Heart left ventricle (tissue), 16 donors: ENCODE data around the gene CORO1C. TPM values are rescaled to one million over a fixed set of nuclear protein-coding genes. Genes with fewer than 3 reads are reported as not detected.
A peak's percentile ranks its signal among the peaks of the same experiment; 100 is the strongest.
"Not testable (repeated sequence)": the region's sequence is repeated elsewhere in the genome, so short reads cannot be mapped to it uniquely, and the experiment has no call there.

ENCODE experiments used
- ATAC-seq, 4 donors: fragments of 200-7000 bp; cut with Tn5 transposase; one replicate each; pipeline ENCODE4 v1.9.1; 2020 to 2022; ENCODE audit warnings: moderate library complexity in 4 of 4, mild to moderate bottlenecking in 3 of 4, moderate number of reproducible peaks in 1 of 4
- DNase-seq, 5 donors: peaks; one replicate each; pipeline ENCODE4 v3.0.0-alpha.2; 2020
- H3K27ac ChIP-seq, 12 donors: fragments of 200-600 bp; sonication (generic) in 4 of 12; one replicate each; pipeline versions ENCODE4 v1.5.0 to v1.8.0; 2016 to 2022; ENCODE audit warnings: mild to moderate bottlenecking in 2 of 12
- H3K27me3 ChIP-seq, 9 donors: fragments of 200-600 bp; sonication (generic) in 2 of 9; one replicate each; pipeline versions ENCODE4 v1.5.1 to v1.8.0; 2016 to 2022; ENCODE audit warnings: mild to moderate bottlenecking in 3 of 9
- H3K36me3 ChIP-seq, 9 donors: fragments of 200-600 bp; sonication (generic) in 2 of 9; one replicate each; pipeline versions ENCODE4 v1.5.0 to v1.8.0; 2018 to 2022; ENCODE audit warnings: mild to moderate bottlenecking in 2 of 9
- H3K4me1 ChIP-seq, 12 donors: fragments of 200-600 bp; sonication (generic) in 4 of 12; one replicate each; pipeline versions ENCODE4 v1.5.0 to v1.8.0; 2016 to 2022; ENCODE audit warnings: mild to moderate bottlenecking in 3 of 12
- H3K4me3 ChIP-seq, 12 donors: fragments of 200-600 bp; sonication (generic) in 4 of 12; one replicate each; pipeline versions ENCODE4 v1.5.0 to v1.8.0; 2017 to 2022; ENCODE audit warnings: mild to moderate bottlenecking in 9 of 12, moderate library complexity in 4 of 12
- H3K9me3 ChIP-seq, 12 donors: fragments of 200-600 bp; sonication (generic) in 4 of 12; one replicate each; pipeline versions ENCODE4 v1.5.0 to v1.8.0; 2016 to 2022; ENCODE audit warnings: mild to moderate bottlenecking in 1 of 12
- POLR2A ChIP-seq, 2 donors: fragments of 450-650 bp; IDR thresholded peaks; one replicate each; pipeline ENCODE4 v1.6.1; 2017; ENCODE audit warnings: antibody characterized with exemption in 2 of 2, mild to moderate bottlenecking in 2 of 2, moderate library complexity in 2 of 2
- WGBS, 4 donors: extraction: QIAGEN DNeasy Blood & Tissue Kit in 2 of 4; methylation state at CpG; one replicate each; pipeline versions ENCODE4 v1.1.5 to v1.1.7; 2013 to 2018; 5-methylcytosine and 5-hydroxymethylcytosine counted together
- intact Hi-C, 10 donors: fragments of 100-400 bp; cut with DNase I; formaldehyde crosslinking; loops; one replicate each; pipeline versions ENCODE4 v1.11.1 to v1.14.2; 2022
- polyA plus RNA-seq, 2 donors: library from polyadenylated mRNA; stranded (reverse); fragments of 200-250 nt; gene quantifications; one replicate each; pipeline ENCODE4 v1.2.3, GENCODE V29; 2013
- total RNA-seq, 9 donors: library from RNA; depleted of rRNA in 2 of 9; stranded (reverse); fragments of >200 nt in 2 of 9; fragmentation: NEBNext Ultra II Directional in 3 of 9; extraction: Animal tissue kit (Norgen Biotek cat#: 25700) in 3 of 9; gene quantifications; one replicate each; pipeline versions ENCODE4 v1.1.0 to v1.2.4, GENCODE V29; 2016 to 2023
- TF ChIP-seq, protein P1 (sequence below), 12 donors: fragments of 200-600 bp; sonication (generic) in 4 of 12; IDR thresholded peaks; one replicate each; pipeline versions ENCODE4 v1.5.0 to v1.8.0; 2018 to 2022; ENCODE audit warnings: antibody characterized with exemption in 12 of 12, mild to moderate bottlenecking in 5 of 12
- donor health status: ischemic (EF 13 %, LVEDD 7.1; RV severe dilation, severe dysfunction).
- donor health status: healthy with polysubstance abuse.
- donor health status: DM: no; HTN: yes; CAD: no.
- donor health status: DM: no; HTN: no; CAD: no.
- donor health status: ischemic (EF 25% LVEDD 6.9; RV normal size, moderate dysfunction).
- donor health status: ischemic (EF 25% LVEDD 5.7; RV mildly dilated, moderate dysfunction).
- donor health status: healthy.
- donor health status: DM: yes; HTN: yes; CAD: no.
- donor health status: ischemic (EF 35%, LVEDD 5.7; RV mildly dilated, moderate dysfunction).
- donor health status: nonischemic (EF 11% LVEDD 7.7; RV severe dilation, severe dysfunction).
- donor health status: DM: yes; HTN: yes; CAD: no.
- donor health status: PGD.
- donor health status: ischemic (EF 29% LVEDD 5.4; RV normal size, mild dysfunction).
- donor health status: nonischemic (EF 23%, LVEDD 6.1; RV moderate dilation, normal function).

CORO1C gene
- total and polyA plus RNA-seq, 11 donors: 18.3 to 119 (median 65.2) TPM

DNA sequence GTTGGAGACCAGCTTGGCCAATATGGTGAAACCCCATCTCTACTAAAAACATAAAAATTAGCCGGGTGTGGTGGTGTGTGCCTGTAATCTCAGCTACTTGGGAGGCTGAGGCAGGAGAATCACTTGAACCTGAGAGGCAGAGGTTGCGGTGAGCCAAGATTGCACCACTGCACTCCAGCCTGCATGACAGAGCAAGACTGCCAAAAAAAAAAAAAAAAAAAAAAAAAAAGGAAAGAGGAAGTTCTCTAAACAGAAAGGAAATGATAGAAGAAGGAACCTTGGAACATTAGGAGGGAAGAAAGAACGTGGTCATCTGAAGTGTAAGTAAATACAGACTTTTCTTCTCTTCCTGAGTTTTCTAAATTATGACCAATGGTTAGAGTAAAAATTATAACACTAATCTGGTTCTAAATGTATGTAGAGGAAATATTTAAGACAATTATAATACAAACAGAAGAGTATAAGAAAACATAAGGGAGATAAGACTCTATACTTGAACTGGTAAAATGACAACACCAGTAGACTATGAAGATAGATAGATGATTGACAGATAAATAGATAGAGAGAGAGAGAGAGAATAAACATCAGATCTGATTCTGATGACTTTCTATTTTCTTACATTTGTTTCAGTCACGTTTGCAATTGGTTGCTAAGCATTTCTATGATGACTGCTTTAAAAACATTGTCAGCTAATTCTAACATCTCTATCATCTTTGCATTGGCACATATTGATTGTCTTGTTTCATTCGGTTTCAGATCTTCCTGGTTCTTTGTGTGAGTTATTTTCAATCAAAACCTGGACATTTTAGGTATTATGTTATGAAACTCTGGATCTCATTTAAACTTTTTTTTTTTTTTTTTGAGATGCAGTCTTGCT is 12.9 kb upstream of the CORO1C start:
- H3K27me3 ChIP-seq: no peaks in the 10 kb centered on the region
- no peaks in the 10 kb centered on the region for H3K36me3 ChIP-seq
- no peak for TF ChIP-seq POLR2A (IDR thresholded peaks at IDR 0.05)
- TF ChIP-seq, protein P1, sequence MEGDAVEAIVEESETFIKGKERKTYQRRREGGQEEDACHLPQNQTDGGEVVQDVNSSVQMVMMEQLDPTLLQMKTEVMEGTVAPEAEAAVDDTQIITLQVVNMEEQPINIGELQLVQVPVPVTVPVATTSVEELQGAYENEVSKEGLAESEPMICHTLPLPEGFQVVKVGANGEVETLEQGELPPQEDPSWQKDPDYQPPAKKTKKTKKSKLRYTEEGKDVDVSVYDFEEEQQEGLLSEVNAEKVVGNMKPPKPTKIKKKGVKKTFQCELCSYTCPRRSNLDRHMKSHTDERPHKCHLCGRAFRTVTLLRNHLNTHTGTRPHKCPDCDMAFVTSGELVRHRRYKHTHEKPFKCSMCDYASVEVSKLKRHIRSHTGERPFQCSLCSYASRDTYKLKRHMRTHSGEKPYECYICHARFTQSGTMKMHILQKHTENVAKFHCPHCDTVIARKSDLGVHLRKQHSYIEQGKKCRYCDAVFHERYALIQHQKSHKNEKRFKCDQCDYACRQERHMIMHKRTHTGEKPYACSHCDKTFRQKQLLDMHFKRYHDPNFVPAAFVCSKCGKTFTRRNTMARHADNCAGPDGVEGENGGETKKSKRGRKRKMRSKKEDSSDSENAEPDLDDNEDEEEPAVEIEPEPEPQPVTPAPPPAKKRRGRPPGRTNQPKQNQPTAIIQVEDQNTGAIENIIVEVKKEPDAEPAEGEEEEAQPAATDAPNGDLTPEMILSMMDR (IDR thresholded peaks at IDR 0.05): no peak
- WGBS, 4 donors: 65 to 78% (median 76%) methylated on average over 5 of the region's 5 CpGs
- H3K4me3 ChIP-seq: no peak overlapping the region
- intact Hi-C loops: no loop called here
- DNase-seq (no peak), ATAC-seq (no peak)
- no peaks in the 10 kb centered on the region for H3K9me3 ChIP-seq
- H3K27ac ChIP-seq: no peak overlapping the region
- peaks cover 0 to 8% (median 0%) of the 10 kb centered on the region in 12 donors for H3K4me1 ChIP-seq

GRCh38 chr12:108738170-108738569 is 6.9 kb upstream of the CORO1C start:
- 70 to 73% (median 72%) methylated on average over 2 of the region's 2 CpGs for WGBS, 4 donors
- Histone ChIP-seq H3K4me3 (no peak overlapping the region), H3K27me3 (no peaks in the 10 kb centered on the region), H3K4me1 (peaks cover 0 to 16% (median 0%) of the 10 kb centered on the region in 12 donors), H3K36me3 (no peaks in the 10 kb centered on the region), H3K9me3 (peaks cover 0 to 5% (median 0%) of the 10 kb centered on the region in 12 donors), H3K27ac (no peak overlapping the region)
- ATAC-seq: no peak
- intact Hi-C loops: loop anchor here in 4 of 10 donors (5.0 to 10.0 kb wide), 3 partner anchors 34 to 117 kb away; partner anchors contain the start of gene SSH1 (in 1 of the 4)
- TF ChIP-seq, protein P1 (IDR thresholded peaks at IDR 0.05): no peak
- no peak for TF ChIP-seq POLR2A (IDR thresholded peaks at IDR 0.05)
- no peak for DNase-seq

- TF ChIP-seq, protein P1 (IDR thresholded peaks at IDR 0.05): no peak
- no peak for TF ChIP-seq POLR2A (IDR thresholded peaks at IDR 0.05)
- WGBS, 4 donors: 87 to 98% (median 91%) methylated on average over 3 of the region's 3 CpGs
- Histone ChIP-seq H3K4me3 (no peak overlapping the region), H3K27me3 (no peaks in the 10 kb centered on the region), H3K27ac (no peak overlapping the region), H3K9me3 (peaks cover 0 to 5% (median 0%) of the 10 kb centered on the region in 12 donors), H3K4me1 (peaks cover 0 to 20% (median 6%) of the 10 kb centered on the region in 12 donors), H3K36me3 (no peaks in the 10 kb centered on the region)
- intact Hi-C loops: loop anchor here in 4 of 10 donors (5.0 to 10.0 kb wide), 3 partner anchors 36 to 119 kb away; partner anchors contain the start of gene SSH1 (in 1 of the 4)
- ATAC-seq: no peak
- no peak for DNase-seq
These were observed 4.5 kb upstream of the CORO1C start for GRCh38 chr12:108735855-108736254.

DNA sequence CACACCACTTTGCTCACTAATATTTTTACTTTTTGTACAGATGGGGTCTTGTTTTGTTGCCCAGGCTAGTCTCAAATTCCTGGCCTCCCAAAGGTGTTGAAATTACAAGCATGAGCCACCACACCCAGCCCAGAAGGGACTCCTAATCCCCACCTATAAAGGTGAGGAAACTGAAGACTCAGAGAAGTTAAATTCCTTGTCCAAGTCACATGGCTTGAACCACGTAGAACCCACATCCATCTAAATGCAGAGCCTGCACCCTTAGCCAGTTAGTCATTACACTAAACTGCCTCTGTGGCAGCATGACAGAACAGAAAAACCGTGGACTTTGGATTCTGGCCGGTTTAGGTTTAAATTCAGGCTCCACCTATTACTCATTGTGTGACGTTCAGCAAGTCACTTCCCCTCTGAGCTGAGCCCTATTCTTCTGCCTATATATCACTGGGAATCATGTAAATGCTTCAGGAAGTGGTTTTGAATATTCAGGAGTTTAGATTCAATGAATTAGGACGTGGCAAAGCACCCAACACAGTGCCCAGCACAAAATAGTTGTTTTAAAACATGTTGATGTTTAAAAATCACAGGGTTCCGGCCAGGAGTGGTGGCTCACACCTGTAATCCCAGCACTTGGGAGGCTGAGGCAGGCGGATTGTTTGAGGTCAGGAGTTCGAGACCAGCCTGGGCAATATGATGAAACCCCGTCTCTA is 3.0 kb upstream of the CORO1C start:
- Histone ChIP-seq H3K27ac (peak overlapping the region in 9 of 12 donors; percentile 4 to 60 (median 33)), H3K9me3 (peaks cover 0 to 5% (median 0%) of the 10 kb centered on the region in 12 donors), H3K4me3 (no peak overlapping the region), H3K4me1 (peaks cover 0 to 28% (median 9%) of the 10 kb centered on the region in 12 donors), H3K27me3 (no peaks in the 10 kb centered on the region), H3K36me3 (no peaks in the 10 kb centered on the region)
- ATAC-seq: no peak
- TF ChIP-seq, protein P1 (IDR thresholded peaks at IDR 0.05): no peak
- TF ChIP-seq POLR2A (IDR thresholded peaks at IDR 0.05): no peak
- DNase-seq: no peak
- intact Hi-C loops: loop anchor here (5.0 to 10.0 kb wide), 12 partner anchors 33 to 172 kb away; partner anchors contain the start of genes ISCU (in 2 of the 10), SART3 (in 2 of the 10) and SSH1 (in 2 of the 10)
- 58 to 63% (median 58%) methylated on average over 9 of the region's 9 CpGs for WGBS, 4 donors

GRCh38 chr12:108733230-108733531 is 1.9 kb upstream of the CORO1C start:
- intact Hi-C loops: loop anchor here (2.0 to 10.0 kb wide), 13 partner anchors 34 to 171 kb away; partner anchors contain the start of genes ISCU (in 2 of the 10), SART3 (in 2 of the 10) and SSH1 (in 2 of the 10)
- H3K27ac ChIP-seq: peak overlapping the region in 8 of 12 donors; percentile 94 to 99 (median 97)
- H3K9me3 ChIP-seq, H3K4me3 ChIP-seq, ATAC-seq, H3K36me3 ChIP-seq, DNase-seq, H3K27me3 ChIP-seq: not testable (repeated sequence)
- WGBS, 4 donors: 93 to 100% (median 96%) methylated on average over 5 to 6 of the region's 6 CpGs
- H3K4me1 ChIP-seq: peaks cover 0 to 40% (median 20%) of the 10 kb centered on the region in 12 donors
